HG02571 (cell line): ENCODE data around the gene CHI3L2.

Experiments
- ATAC-seq: cut with Tn5 transposase; IDR thresholded peaks from one replicate; pipeline ENCODE4 v1.9.1; 2021; ENCODE audit warnings: mild to moderate bottlenecking, moderate library complexity; ENCODE audit not compliant: unreplicated experiment

The CHI3L2 gene

GRCh38 chr1:111227434-111227833, at the start of gene CHI3L2:
Gene CHI3L2, plus strand, starts transcription at chr1:111227713. Its CDS starts 17 bp downstream, at chr1:111227730.
- no peak for ATAC-seq

DNA sequence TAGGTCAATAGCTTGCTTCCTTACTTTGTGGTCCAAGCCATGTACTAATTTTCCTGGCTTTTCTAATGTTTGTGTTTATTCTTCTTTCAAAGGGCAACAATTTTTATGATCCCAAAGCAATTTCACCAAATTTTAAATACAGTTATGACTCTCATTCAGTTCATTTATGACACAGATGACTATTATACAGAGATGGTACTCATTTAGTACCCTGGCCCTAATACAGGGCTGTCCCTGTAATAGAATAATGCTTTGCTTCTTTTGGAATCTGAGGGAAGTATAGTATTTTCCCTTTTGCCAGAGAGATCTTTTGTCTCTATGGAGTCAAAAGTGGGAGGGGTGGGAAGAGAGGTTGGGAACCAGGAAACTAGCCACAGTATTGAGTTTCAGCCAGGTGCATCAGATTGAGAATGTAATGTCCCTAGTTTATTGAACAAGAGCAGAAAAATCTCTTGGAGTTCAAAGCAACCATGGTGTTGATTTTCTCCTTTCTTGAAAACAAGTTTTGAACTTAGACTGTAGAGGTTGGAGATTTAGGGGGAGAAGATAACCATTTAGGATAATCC, 47.5 kb upstream of the CHI3L2 start:
- no peak for ATAC-seq

DNA sequence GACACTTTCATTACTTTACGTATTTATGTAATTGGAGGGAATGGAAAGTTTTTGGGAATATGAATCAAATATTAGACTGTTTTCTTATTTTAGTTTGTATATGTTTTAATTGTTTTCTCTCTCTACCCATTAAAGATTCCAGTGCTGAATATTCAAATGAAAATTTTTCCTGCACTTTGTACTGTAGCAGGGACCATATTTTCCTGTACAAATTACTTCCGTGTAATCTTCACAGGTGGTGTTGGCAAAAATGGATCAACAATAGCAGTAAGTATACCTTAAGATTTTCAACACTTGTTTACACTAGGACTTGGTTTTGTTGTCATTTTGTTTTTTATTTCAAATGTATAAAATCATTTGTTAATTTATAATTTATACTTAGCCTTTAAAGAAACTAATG, 45.5 kb upstream of the CHI3L2 start:
- ATAC-seq = no peak

DNA sequence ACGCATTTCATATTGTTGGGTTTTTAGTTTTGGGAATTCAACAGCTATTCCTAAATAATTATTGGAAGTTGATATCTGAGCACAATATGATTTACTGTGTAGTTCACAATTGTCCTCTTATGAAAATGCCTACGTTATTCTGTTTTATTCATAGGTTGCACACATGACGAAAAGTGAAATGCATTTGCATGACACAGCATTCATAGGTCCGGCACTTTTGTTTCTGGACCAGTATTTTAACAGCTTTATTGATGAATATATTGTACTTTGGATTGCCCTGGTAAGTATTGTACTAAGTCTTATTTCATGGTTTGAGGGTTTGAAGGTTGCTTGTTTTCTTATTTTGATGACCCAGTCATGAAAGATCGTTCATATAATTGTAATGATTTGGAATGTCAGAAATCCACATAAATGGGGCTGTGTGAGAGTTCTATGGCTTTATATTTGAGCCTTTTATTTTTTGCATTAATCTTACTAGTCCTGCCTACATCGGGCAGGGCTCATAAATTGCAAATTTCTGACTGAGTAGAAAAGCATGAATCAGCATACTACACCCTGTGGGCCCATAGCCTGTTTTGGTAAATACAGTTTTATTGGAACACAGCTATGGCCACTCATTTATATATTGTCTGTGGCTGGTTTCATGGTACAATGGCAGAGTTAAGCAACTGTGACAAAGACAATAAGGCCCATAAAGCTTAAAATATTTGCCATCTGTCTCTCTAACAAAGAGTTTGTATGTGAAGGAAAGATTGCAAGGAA, 44.0 kb upstream of the CHI3L2 start:
- no peak for ATAC-seq

- ATAC-seq = no peak
These were observed 42.9 kb upstream of the CHI3L2 start for GRCh38 chr1:111184663-111185062.

DNA sequence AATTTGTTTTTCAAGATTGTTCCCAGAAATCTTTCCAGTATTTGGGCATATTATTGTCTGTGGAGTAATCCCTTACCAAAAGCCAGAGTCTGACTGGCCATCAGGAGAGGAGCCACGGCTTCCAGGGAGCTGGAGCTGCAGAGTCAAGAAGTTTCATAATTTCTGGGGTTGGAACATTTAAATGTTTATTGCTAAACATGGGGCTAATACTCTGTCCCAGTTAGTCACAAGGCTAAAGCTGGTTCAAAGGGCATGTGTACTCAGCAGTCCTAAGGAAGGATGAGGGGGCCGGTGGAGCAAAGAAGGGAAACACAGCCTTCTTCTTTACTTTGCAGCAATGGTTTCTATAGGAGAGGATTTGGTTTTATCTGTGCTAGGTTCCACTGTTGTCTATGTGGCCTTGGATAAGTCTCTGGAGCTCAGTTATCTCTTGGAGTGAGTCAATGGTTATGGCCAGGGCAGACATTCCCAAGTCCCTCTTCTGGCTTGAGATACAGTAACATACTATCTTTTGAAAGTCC, 36.5 kb upstream of the CHI3L2 start:
- ATAC-seq = no peak

GRCh38 chr1:111191496-111191895, 36.0 kb upstream of the CHI3L2 start:
- ATAC-seq = no peak

- ATAC-seq = no peak
These were observed 35.4 kb upstream of the CHI3L2 start for GRCh38 chr1:111192074-111192473.

- no peak for ATAC-seq
These were observed 34.6 kb upstream of the CHI3L2 start for GRCh38 chr1:111192658-111193519.

- no peak for ATAC-seq
These were observed 33.6 kb upstream of the CHI3L2 start for GRCh38 chr1:111193712-111194480.

DNA sequence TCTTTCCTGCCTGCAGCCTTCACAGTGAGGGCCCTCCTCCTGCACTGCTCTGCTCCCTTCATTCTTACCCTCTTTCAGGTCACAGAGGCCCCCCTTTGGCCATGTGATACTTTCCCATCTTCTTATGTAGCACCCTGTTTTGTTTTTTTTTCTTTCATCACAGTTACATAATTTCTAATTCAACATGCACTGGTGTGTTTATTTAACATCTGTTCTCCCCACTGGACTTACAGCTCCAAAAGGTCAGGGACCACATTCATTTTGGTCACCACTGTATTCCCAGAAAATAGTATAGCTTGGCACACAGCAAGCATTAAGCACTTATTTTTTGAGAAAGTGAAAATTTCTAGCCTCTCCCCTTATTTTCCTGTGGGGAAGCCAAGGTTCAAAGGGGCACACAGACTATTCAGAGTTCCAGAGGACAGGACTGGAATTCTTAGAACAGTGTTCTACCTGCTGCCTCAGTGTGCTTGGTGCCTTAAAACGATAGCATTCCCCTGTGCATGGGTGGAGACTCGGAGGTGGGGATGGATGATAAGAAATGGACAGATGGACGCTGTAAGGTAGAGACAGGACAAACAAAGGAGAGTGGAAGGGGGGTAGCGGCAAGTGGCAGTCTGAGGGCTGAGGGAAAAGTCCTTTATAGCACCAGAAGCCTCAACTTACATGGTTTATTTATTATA, 32.4 kb upstream of the CHI3L2 start:
- ATAC-seq = no peak

- no peak for ATAC-seq
These were observed 31.3 kb upstream of the CHI3L2 start for GRCh38 chr1:111196213-111196612.

DNA sequence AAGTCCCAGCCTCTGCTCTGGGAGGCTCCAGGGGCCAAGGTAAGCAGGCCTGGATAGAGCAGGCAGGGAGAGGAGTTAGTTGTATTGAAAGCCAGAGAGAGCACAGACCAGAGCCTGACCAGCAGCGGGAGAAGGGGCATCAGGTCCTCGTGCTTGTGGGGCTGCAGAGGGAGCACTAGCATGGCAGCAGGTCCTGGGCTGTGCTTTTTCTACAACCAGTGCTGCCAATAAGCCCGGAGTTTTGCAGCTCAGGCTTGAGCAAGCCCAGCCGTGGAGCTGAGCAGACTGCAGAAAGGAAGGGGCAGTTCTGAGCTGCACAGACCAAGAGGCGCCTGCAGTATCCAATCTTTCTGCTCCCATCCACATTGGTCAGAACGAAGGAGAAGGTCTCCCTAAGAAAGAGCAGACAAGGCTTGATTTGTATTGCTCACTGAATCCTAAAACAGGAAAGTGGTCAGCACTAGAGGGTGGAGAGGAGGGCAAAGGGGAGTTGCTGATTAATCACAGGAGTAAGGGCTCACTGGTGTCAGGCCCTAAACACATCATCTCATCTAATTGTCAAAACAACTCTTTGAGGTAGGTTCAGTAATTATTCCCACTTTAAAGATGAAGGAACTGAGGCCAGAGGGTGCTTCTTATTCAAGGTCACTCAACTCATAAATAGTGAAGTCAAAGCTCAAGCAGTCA, 29.8 kb upstream of the CHI3L2 start:
- no peak for ATAC-seq

GRCh38 chr1:111198836-111199235, 28.7 kb upstream of the CHI3L2 start:
- ATAC-seq = no peak

- no peak for ATAC-seq
These were observed 28.2 kb upstream of the CHI3L2 start for GRCh38 chr1:111199329-111199728.

DNA sequence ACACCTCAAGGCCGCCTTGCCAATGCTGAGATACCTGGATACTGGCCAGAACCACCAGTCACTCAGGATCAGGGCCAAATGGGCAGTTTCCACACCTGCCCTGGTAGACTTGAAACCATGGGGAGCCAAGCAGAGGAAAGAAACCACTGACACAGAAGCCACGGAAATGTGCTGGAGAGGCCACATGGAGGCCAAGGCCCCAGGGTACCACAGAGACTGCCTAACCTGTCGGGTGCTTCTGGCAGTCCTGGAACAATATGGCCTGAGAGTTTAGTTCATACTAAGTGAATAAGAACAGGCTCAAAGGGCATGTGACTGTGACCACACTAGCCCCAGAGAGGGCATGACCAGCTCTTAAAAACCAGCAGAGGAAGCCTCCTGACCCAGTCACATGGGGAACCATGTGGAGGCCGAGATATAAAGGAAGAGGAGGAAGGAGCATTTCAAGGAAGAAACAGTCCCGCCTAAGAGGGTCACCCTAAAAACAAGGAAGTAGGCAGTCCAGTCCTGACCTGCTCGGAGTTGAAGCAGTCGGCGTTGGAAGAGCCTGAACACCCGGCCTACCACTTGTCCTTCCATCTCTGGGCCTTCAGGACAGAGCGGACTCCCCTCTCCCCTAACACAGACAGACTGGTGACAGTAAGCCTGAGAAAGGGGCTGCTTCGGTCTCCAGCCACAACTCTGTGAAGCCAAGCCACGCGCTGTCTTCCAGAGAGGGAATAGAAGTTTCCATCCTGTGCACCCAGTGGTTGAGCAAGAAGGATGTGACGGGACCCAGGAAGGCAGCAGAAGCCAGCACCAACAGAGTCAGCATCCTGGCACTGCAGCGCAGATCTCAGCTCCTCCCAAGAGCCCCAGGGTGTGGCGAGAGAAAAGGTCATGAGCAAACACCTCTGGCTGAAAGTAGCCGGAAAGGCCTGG, 27.4 kb upstream of the CHI3L2 start, which contains the start of gene DENND2D:
Gene DENND2D, minus strand, starts transcription at position 766 of the 921 bp plus-strand sequence. Its CDS starts 187 bp downstream, at position 579.
- ATAC-seq = no peak

DNA sequence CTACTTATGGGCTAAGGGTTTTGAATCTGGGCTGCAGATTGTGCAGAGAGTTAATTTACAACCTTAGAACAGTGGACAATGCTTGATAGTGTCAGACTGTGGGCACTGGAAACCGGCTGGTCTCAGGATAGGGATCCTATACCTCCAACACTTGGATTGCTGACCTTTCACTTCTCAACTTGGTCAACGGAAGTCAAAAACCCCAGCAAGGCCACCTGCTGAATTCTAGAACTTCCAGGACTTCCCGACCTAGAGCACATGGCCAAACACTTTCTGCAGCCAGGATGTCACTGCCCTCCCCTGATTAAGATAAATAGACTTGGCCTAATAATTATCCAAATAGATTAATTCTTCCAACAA, 26.7 kb upstream of the CHI3L2 start:
- no peak for ATAC-seq

DNA sequence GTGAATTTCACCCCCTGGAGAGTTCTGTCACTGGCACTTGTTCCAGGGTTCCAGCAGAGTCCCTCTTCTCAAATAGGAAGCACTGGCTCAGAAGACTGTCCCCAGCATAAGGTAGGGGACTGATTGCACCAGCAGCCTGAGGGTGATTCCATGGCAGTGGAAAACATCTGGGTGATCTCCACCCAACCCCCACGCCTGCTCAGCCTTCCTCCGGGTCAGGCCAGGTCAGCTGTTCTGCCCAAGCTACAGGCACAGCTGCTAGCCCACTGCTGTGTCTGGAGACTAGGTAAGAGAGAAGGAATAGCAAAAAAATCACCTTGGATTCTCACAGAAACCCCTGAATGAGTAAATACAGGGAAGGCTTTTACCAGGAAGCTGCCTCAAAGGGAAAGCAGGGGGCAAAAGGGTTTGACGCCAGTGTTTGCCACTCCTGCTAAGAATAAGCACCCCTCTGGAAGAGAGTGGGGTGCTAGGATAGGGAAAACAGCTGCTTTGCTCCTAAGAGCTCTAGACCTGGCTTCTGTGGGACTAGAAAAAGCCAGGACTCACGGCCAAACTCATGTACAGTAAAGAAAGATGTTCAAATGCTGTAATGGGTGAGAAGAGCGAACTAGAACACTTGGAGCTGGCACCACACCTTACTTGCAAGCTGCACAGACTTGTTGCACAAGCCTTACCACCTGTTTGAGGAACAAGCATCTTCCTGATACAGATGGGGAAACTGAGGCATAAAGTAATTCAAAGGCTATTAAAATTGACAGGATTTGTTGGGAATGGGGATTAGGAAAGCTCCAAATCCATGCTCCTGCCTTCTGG, 26.0 kb upstream of the CHI3L2 start:
- no peak for ATAC-seq
